GM12873 (cell line): ENCODE results near the gene HSH2D.

Experiments
- TF ChIP-seq, protein P1 (sequence below): IDR thresholded peaks from 2 replicates; pipeline ENCODE4 v1.5.1; 2012; ENCODE audit warnings: low read depth, mild to moderate bottlenecking, moderate library complexity, low read length, control low read depth; ENCODE audit not compliant: insufficient read depth; ENCODE audit errors: missing control alignments

The HSH2D gene

DNA sequence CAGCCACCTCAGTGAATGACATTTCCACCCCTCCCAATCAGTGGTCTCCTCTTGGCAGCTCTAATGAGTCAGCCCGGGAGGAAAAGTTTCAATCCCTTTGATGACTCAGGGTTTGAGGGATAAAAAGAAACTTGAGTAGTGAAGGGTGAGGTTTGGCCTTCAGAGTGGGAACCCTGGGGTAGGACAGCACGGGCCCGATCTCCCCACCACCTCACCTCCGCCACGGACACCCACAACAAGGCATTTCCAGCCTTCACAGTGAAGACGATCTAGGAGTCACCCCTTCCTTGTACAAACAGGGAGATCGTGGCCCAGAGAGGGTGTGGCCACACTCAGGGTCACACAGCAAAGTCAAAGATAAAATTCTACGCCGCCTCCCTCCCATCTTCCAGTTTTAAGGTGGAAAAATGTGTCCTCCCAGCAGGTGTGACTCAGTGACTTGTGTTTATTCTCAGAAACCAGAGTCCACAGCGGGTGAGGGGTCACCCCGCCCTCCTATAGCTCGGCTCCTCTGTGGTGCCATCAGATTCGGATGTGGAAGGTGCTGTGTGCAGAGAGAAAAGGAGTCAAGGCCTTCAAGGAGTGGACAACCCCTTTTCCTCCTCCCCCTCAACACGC, 17.6 kb downstream of the HSH2D start:
- TF ChIP-seq, protein P1, sequence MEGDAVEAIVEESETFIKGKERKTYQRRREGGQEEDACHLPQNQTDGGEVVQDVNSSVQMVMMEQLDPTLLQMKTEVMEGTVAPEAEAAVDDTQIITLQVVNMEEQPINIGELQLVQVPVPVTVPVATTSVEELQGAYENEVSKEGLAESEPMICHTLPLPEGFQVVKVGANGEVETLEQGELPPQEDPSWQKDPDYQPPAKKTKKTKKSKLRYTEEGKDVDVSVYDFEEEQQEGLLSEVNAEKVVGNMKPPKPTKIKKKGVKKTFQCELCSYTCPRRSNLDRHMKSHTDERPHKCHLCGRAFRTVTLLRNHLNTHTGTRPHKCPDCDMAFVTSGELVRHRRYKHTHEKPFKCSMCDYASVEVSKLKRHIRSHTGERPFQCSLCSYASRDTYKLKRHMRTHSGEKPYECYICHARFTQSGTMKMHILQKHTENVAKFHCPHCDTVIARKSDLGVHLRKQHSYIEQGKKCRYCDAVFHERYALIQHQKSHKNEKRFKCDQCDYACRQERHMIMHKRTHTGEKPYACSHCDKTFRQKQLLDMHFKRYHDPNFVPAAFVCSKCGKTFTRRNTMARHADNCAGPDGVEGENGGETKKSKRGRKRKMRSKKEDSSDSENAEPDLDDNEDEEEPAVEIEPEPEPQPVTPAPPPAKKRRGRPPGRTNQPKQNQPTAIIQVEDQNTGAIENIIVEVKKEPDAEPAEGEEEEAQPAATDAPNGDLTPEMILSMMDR: no peak

- TF ChIP-seq, protein P1: no peak
These were observed 18.4 kb downstream of the HSH2D start for GRCh38 chr19:16161840-16162239.

- TF ChIP-seq, protein P1: no peak
These were observed 20.9 kb downstream of the HSH2D start for GRCh38 chr19:16164222-16164890.

DNA sequence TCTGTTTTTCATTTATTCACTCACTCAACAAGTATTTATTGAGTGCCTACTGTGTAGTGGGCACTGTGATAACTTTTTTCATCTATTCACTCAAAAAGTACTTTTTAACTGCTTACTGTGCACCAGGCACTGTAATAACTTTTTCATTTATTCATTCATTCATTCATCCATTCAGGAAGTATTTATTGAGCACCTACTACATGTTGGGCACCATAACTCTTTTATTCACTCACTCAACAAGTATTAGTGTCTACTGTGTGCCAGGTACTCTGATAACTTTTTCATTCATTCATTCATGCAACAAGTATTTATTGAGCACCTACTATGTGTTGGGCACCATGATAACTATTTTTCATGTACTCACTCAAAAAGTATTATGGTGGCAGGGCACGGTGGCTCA, 22.9 kb downstream of the HSH2D start:
- TF ChIP-seq, protein P1: no peak

DNA sequence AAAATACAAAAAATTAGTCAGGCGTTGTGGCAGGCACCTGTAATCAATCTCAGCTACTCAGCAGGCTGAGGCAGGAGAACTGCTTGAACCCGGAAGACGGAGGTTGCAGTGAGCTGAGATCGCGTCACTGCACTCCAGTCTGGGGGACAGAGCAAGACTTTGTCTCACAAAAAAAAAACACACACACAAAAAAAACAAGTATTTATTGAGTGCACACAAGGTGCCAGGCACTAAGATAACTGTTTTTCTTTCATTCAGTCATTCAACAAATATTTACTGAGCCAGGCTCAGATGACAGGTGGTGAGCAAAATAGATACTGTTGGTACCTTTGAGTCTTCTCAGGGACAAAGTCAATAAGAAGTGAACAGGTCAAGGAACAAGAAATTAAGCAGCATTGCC, 23.6 kb downstream of the HSH2D start:
- TF ChIP-seq, protein P1: no peak

DNA sequence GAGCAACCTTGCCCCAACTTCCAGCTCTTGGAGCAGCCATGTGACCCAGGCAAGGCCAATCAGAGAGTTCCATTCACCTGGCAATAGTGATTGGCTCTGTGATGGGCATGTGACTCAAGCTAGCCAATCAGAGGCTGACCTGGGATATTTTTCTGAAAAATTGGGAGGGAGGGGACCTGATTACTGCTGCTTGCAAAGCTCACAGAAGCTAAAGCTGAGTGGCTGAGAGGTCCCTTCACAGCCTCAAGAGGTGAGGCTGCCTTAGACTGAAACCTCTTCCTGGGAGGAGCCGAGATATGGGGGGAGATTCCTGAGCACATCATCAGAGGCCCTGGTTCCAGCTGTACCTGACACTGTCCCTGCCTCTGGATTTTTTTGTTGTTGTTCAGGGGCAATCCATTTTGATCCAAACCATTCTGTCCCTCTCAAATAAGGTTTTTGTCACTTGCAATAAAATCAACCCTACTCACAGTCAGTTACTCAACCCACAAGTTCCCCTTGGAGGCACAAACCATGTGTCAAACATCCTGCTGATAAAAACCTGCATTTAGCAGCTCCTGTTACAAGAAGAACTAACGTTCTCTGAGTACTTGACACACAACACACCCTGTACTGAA, 25.1 kb downstream of the HSH2D start:
- TF ChIP-seq, protein P1: no peak

DNA sequence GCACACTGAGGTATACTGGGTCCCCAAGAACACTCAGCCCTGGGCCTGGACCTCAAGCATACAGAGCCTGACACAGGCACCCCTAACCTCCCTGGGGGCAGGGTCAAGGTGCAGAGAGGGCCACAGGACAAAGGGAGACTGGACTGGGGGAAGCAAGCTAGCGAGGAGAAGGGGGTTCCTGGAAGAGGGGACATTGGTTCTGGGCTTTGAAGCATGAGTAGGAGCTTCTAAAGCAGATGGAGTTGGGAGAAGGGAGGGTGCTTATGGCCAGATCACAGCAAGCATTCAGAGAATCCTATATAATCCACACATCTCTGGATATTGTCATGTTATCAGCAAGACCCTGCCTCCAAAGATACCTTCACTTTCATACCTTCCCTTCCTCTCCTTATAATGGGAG, 26.6 kb downstream of the HSH2D start:
- TF ChIP-seq, protein P1: no peak
